HepG2 (cell line): ENCODE results near the gene ZNF174. TPM values are rescaled to one million over a fixed set of nuclear protein-coding genes. Genes with fewer than 3 reads are reported as not detected.

Experiments
- ATAC-seq: fragments of 200-7000 bp; cut with Tn5 transposase; 3 replicates; pipeline ENCODE4 v1.9.1; 2020; ENCODE audit warnings: mild to moderate bottlenecking, moderate library complexity
- BruUV-seq: library from RNA; stranded (reverse); fragments of 400-500 nt; replicated peaks from 2 replicates; lab custom pipeline; 2021; lab: Mats Ljungman, UMichigan
- CTCF ChIA-PET: fragments of 300-600 bp; formaldehyde crosslinking; extraction: SDS; loops from one replicate; lab custom pipeline; 2021; ENCODE audit warnings: low total read pairs, inconsistent platforms, low intra/inter-chr PET ratio; lab: Yijun Ruan, JAX
- POLR2A ChIA-PET: fragments of 350-600 bp; sonication (Branson Sonifier 250); formaldehyde crosslinking; loops from one replicate; lab custom pipeline; 2020; ENCODE audit warnings: antibody characterized with exemption, inconsistent platforms; lab: Yijun Ruan, JAX
- DNase-seq: peaks from one replicate; pipeline ENCODE4 v3.0.0-alpha.2; 2015; ENCODE audit warnings: low spot score
- FAIRE-seq: peaks from 3 replicates; lab custom pipeline; 2011; peaks lifted over from hg19 to GRCh38; lab: Jason Lieb, UNC
- H2AFZ ChIP-seq: one replicate; pipeline ENCODE4 v1.6.1; 2011; ENCODE audit warnings: low read length, inconsistent platforms
- H3K27ac ChIP-seq: fragments of 300-600 bp; 3 replicates; pipeline ENCODE4 v1.8.0; 2011; ENCODE audit warnings: mixed run types, mild to moderate bottlenecking, mixed read lengths, low read length, inconsistent platforms; ENCODE audit not compliant: insufficient read depth; ENCODE audit errors: extremely low read length
- H3K27me3 ChIP-seq, 2 experiments: fragments of 200-600 bp in 1 of 2; 2 replicates in 1 of 2; 3 replicates in 1 of 2; pipeline versions ENCODE4 v1.6.0 to v1.8.0; 2011; ENCODE audit warnings: low read length in 2 of 2, mild to moderate bottlenecking in 2 of 2, moderate library complexity in 2 of 2, inconsistent platforms in 1 of 2; ENCODE audit not compliant: insufficient read depth in 2 of 2, control insufficient read depth in 1 of 2
- H3K36me3 ChIP-seq, 2 experiments: fragments of 200-600 bp in 1 of 2; replicated peaks in 1 of 2; 2 replicates in 1 of 2; 3 replicates in 1 of 2; pipeline versions ENCODE4 v1.5.1 to v1.8.0; 2011; ENCODE audit warnings: low read length in 2 of 2, inconsistent platforms in 1 of 2; ENCODE audit not compliant: insufficient read depth in 2 of 2, control insufficient read depth in 1 of 2
- H3K4me1 ChIP-seq: 2 replicates; pipeline ENCODE4 v1.5.1; 2012; ENCODE audit warnings: low read length, inconsistent platforms; ENCODE audit not compliant: insufficient read depth
- H3K4me2 ChIP-seq: 2 replicates; pipeline ENCODE4 v1.6.0; 2011; ENCODE audit warnings: low read depth, low read length, inconsistent platforms
- H3K4me3 ChIP-seq, 3 experiments: fragments of 200-600 bp in 1 of 3; sonication (generic), shearing (Covaris generic) in 1 of 3; replicated peaks in 1 of 3; 2 replicates each; pipeline ENCODE4 v1.5.1; 2011 to 2016; ENCODE audit warnings: low read length in 3 of 3, inconsistent platforms in 2 of 3, low read depth in 2 of 3, mild to moderate bottlenecking in 2 of 3, control low read depth in 1 of 3, mixed read lengths in 1 of 3; ENCODE audit not compliant: insufficient read depth in 1 of 3
- H3K79me2 ChIP-seq: one replicate; pipeline ENCODE4 v1.6.1; 2011; ENCODE audit warnings: low read length, inconsistent platforms; ENCODE audit not compliant: insufficient read depth
- H3K9ac ChIP-seq: 2 replicates; pipeline ENCODE4 v1.6.0; 2011; ENCODE audit warnings: mild to moderate bottlenecking, low read depth, low read length, inconsistent platforms; ENCODE audit not compliant: insufficient read depth
- H3K9me3 ChIP-seq: 2 replicates; pipeline ENCODE4 v1.5.1; 2012; ENCODE audit warnings: mild to moderate bottlenecking, low read length
- H4K20me1 ChIP-seq: 2 replicates; pipeline ENCODE4 v1.6.0; 2011; ENCODE audit warnings: inconsistent platforms, mild to moderate bottlenecking, low read length, moderate library complexity; ENCODE audit not compliant: insufficient read depth
- CHD2 ChIP-seq: IDR thresholded peaks from 2 replicates; pipeline ENCODE4 v1.6.1; 2011; ENCODE audit warnings: low read depth, low read length, improper control_type of control experiment
- GABPA ChIP-seq, 2 experiments: IDR thresholded peaks; 2 replicates each; pipeline ENCODE4 v1.6.1; 2011 to 2016; ENCODE audit warnings: low read depth in 2 of 2, low read length in 1 of 2, missing biosample characterization in 1 of 2, missing genetic modification characterization in 1 of 2
- GATAD2A ChIP-seq: IDR thresholded peaks from 2 replicates; pipeline ENCODE4 v1.6.1; 2016
- KDM2A ChIP-seq: sonication (generic); formaldehyde crosslinking; IDR thresholded peaks from 2 replicates; pipeline ENCODE4 v1.4.0; 2020; ENCODE audit warnings: low read depth, missing genetic modification reagents, borderline replicate concordance
- KDM5A ChIP-seq: fragments of 200-600 bp; sonication (generic); IDR thresholded peaks from 2 replicates; pipeline ENCODE4 v1.7.0; 2018; ENCODE audit warnings: antibody characterized with exemption, mild to moderate bottlenecking, low read length, borderline replicate concordance
- MEIS1 ChIP-seq: sonication (generic); formaldehyde crosslinking; IDR thresholded peaks from 2 replicates; pipeline ENCODE4 v1.9.0; 2021; ENCODE audit warnings: mild to moderate bottlenecking, missing genetic modification reagents, moderate library complexity, borderline replicate concordance
- MXI1 ChIP-seq: IDR thresholded peaks from 3 replicates; pipeline ENCODE4 v1.6.1; 2012; ENCODE audit warnings: low read depth, low read length, inconsistent platforms, borderline replicate concordance
- NCOA1 ChIP-seq: sonication (generic); formaldehyde crosslinking; IDR thresholded peaks from 2 replicates; pipeline ENCODE4 v1.9.0; 2021; ENCODE audit warnings: missing genetic modification reagents
- NCOA2 ChIP-seq: sonication (generic); formaldehyde crosslinking; IDR thresholded peaks from 2 replicates; pipeline ENCODE4 v1.8.0; 2022; ENCODE audit warnings: inconsistent platforms
- TEAD3 ChIP-seq: optimal IDR thresholded peaks from 2 replicates; pipeline ENCODE3; 2016; ENCODE audit warnings: borderline replicate concordance
- ZFY ChIP-seq: sonication (generic); formaldehyde crosslinking; IDR thresholded peaks from 2 replicates; pipeline ENCODE4 v1.4.0; 2020; ENCODE audit warnings: missing genetic modification reagents
- WGBS: methylation state at CpG from one replicate; pipeline ENCODE4 v1.1.6; 2017; ENCODE audit warnings: low lambda C conversion rate; 5-methylcytosine and 5-hydroxymethylcytosine counted together
- in situ Hi-C: cut with HindIII; loops from 2 replicates; pipeline ENCODE4 v1.10.0; 2017; ENCODE audit warnings: low pct_unique_long_range_greater_than_20kb; ENCODE audit not compliant: extremely low pct_ligation_motif_present
- intact Hi-C: fragments of 100-400 bp; cut with micrococcal nuclease; formaldehyde crosslinking; loops from one replicate; pipeline ENCODE4 v1.10.0; 2022; ENCODE audit not compliant: unreplicated experiment
- polyA plus RNA-seq, 8 experiments: library from polyadenylated mRNA; depleted of rRNA in 3 of 8; stranded (reverse) in 7 of 8; unstranded in 1 of 8; fragments of >200 nt; fragmentation: Illumina TruSeq in 4 of 8; extraction: Trizol in 4 of 8; gene quantifications; 2 replicates each; pipeline versions ENCODE4 v1.2.1 to v1.2.3, GENCODE V29; 2011 to 2016; ENCODE audit warnings: low read depth in 4 of 8, missing spikeins in 1 of 8, mixed read lengths in 1 of 8; ENCODE audit not compliant: insufficient read depth in 1 of 8
- total RNA-seq, 5 experiments: library from RNA; depleted of rRNA; stranded (reverse); fragments of >200 nt; fragmentation: Illumina TruSeq; extraction: Trizol; gene quantifications; 2 replicates each; pipeline ENCODE4 v1.2.3, GENCODE V29; 2016; ENCODE audit warnings: low read depth in 1 of 5
- TF ChIP-seq, protein P1 (sequence below): sonication (generic); formaldehyde crosslinking; IDR thresholded peaks from 2 replicates; pipeline ENCODE4 v1.4.0; 2020; ENCODE audit warnings: missing genetic modification reagents
- TF ChIP-seq, protein P2 (sequence below): sonication (generic); formaldehyde crosslinking; IDR thresholded peaks from 2 replicates; pipeline ENCODE4 v1.4.0; 2020; ENCODE audit warnings: missing genetic modification reagents

ZNF174 gene
- total and polyA plus RNA-seq, 2 of the 13 experiments (the other 11 are each of a cell fraction or from before 2014, with no cell fraction given), result 8.3 to 10.6 TPM

DNA sequence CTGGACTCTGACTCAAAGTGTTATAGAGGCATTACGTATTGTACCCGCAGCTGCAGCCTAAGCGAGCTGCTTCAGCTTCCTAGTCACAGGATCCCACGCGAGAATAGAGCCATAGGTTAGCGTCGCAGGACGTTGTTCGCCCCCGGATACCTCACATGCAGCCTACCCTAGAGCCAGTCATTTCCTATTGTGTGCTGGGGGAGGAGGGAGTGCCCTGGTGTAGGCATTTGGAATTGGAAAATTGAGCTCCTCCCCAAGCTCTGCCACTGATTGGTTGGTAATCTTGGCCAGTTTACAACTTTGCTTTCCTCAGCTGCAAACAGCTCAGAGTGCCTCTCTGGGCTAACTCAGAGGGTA, 43.0 kb downstream of the ZNF174 start (continued):
- TF ChIP-seq GABPA (IDR thresholded peaks at IDR 0.05; ENCODE audit: low read depth, low read length) (peak; percentile 23; the same call in 1 of the 2 replicates), GABPA (CRISPR knock-in tag; IDR thresholded peaks at IDR 0.05; ENCODE audit: low read depth) (no peak), MXI1 (peak; percentile 24; the same call in 1 of the 3 replicates), GATAD2A (CRISPR knock-in tag) (no peak), KDM2A (CRISPR knock-in tag) (0 out of 2 replicates have a peak, but pooled peaks have one; percentile 39), MEIS1 (CRISPR knock-in tag) (0 out of 2 replicates have a peak, but pooled peaks have one; percentile 31), ZFY (CRISPR knock-in tag) (0 out of 2 replicates have a peak, but pooled peaks have one; percentile 34), KDM5A (peak; percentile 15; the same call in 1 of the 2 replicates), CHD2 (peak; percentile 67)

DNA sequence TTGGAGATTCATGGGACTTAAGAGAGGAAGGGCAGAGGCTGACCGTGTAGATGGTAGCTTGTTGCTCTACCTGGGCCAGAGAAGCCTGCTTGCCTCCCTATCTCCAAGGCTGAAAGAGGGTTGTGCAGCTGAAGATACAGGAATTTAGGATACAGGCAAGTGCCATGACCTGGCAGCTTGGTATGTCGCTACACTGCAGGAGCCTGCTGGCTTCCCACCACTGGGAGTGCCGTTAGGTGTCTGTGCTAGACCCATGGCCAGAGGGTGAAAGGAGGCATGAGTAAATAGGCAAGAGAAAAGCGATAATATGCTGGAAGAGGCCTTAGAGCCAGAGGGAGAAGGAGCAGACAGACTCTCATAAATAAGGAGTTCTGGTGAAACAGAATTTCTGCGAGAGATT, 53.1 kb downstream of the ZNF174 start:
- peaks cover 40% of the 10 kb centered on the region for H3K4me1 ChIP-seq
- no peaks in the 10 kb centered on the region for H4K20me1 ChIP-seq
- intact Hi-C loops (no loop called here), in situ Hi-C loops (no loop called here)
- no peak overlapping the region for H2AFZ ChIP-seq
- DNase-seq (peak; percentile 45), ATAC-seq (peak; percentile 25), FAIRE-seq (no peak)
- no peaks in the 10 kb centered on the region; a peak in 1 of 5 replicates for H3K36me3 ChIP-seq
- H3K4me3 ChIP-seq, result no peak overlapping the region
- 62% methylated on average over 5 of the region's 5 CpGs for WGBS
- H3K79me2 ChIP-seq, result peaks cover 9% of the 10 kb centered on the region
- H3K9ac ChIP-seq, result no peak overlapping the region
- H3K4me2 ChIP-seq, result peak overlapping the region; percentile 56
- ChIA-PET POLR2A (interaction anchor here (3.4 kb wide), 1 partner anchor 11 kb away, joined by 21 read pairs; the partner anchor contains the start of genes NAA60 and ZNF597), CTCF (no interaction called here)
- H3K27me3 ChIP-seq, result no peaks in the 10 kb centered on the region; a peak in 1 of 5 replicates
- BruUV-seq, result no TSS peak
- TF ChIP-seq TEAD3 (peak; percentile 42), NCOA2 (CRISPR knock-in tag) (no peak), NCOA1 (CRISPR knock-in tag) (0 out of 2 replicates have a peak, but pooled peaks have one; percentile 44)
- TF ChIP-seq, protein P1, sequence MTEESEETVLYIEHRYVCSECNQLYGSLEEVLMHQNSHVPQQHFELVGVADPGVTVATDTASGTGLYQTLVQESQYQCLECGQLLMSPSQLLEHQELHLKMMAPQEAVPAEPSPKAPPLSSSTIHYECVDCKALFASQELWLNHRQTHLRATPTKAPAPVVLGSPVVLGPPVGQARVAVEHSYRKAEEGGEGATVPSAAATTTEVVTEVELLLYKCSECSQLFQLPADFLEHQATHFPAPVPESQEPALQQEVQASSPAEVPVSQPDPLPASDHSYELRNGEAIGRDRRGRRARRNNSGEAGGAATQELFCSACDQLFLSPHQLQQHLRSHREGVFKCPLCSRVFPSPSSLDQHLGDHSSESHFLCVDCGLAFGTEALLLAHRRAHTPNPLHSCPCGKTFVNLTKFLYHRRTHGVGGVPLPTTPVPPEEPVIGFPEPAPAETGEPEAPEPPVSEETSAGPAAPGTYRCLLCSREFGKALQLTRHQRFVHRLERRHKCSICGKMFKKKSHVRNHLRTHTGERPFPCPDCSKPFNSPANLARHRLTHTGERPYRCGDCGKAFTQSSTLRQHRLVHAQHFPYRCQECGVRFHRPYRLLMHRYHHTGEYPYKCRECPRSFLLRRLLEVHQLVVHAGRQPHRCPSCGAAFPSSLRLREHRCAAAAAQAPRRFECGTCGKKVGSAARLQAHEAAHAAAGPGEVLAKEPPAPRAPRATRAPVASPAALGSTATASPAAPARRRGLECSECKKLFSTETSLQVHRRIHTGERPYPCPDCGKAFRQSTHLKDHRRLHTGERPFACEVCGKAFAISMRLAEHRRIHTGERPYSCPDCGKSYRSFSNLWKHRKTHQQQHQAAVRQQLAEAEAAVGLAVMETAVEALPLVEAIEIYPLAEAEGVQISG, result peak; percentile 34; the same call in 1 of the 2 replicates
- TF ChIP-seq, protein P2, sequence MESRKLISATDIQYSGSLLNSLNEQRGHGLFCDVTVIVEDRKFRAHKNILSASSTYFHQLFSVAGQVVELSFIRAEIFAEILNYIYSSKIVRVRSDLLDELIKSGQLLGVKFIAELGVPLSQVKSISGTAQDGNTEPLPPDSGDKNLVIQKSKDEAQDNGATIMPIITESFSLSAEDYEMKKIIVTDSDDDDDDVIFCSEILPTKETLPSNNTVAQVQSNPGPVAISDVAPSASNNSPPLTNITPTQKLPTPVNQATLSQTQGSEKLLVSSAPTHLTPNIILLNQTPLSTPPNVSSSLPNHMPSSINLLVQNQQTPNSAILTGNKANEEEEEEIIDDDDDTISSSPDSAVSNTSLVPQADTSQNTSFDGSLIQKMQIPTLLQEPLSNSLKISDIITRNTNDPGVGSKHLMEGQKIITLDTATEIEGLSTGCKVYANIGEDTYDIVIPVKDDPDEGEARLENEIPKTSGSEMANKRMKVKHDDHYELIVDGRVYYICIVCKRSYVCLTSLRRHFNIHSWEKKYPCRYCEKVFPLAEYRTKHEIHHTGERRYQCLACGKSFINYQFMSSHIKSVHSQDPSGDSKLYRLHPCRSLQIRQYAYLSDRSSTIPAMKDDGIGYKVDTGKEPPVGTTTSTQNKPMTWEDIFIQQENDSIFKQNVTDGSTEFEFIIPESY (CRISPR knock-in tag), result peak; percentile 45; the same call in 1 of the 2 replicates
- H3K9me3 ChIP-seq, result no peaks in the 10 kb centered on the region
- peak overlapping the region; percentile 19 for H3K27ac ChIP-seq
